Measurements from ENCODE around the gene BOLL. TPM values are rescaled to one million over a fixed set of nuclear protein-coding genes. Genes with fewer than 3 reads are reported as not detected.
A peak's percentile ranks its signal among the peaks of the same experiment; 100 is the strongest.
"Not testable (repeated sequence)": the region's sequence is repeated elsewhere in the genome, so short reads cannot be mapped to it uniquely, and the experiment has no call there.

Gene BOLL
- polyA plus RNA-seq (2012; ENCODE audit: insufficient read depth, insufficient read length, low read depth): not detected

GRCh38 chr2:197784956-197785941, at the start of gene BOLL:
Gene BOLL (minus strand): TSS chr2:197785319. CDS start chr2:197781850, 3,469 bp downstream.
- peaks cover 3% of the 10 kb centered on the region; the same call in 1 of the 2 replicates for H3K4me1 ChIP-seq
- no peaks in the 10 kb centered on the region for H3K9me3 ChIP-seq
- no peak for TF ChIP-seq CTCF (IDR thresholded peaks at IDR 0.05; ENCODE audit: low read depth, low read length)
- no peak within 1 kb of the TSS for H3K4me3 ChIP-seq (ENCODE audit: low read depth, low read length)
- no peaks in the 10 kb centered on the region for H3K27me3 ChIP-seq
- peak; percentile 6 for DNase-seq
- no peaks in the 10 kb centered on the region for H3K36me3 ChIP-seq

- not testable (repeated sequence) for H3K4me1 ChIP-seq; H3K4me3 ChIP-seq (ENCODE audit: low read depth, low read length); DNase-seq; H3K27me3 ChIP-seq; H3K36me3 ChIP-seq; H3K9me3 ChIP-seq
Measured at GRCh38 chr2:197834771-197835170, 49.7 kb upstream of the BOLL start.

- H3K36me3 ChIP-seq: no peaks in the 10 kb centered on the region
Measured at GRCh38 chr2:197828464-197829135, 43.5 kb upstream of the BOLL start.

GRCh38 chr2:197827618-197828017, 42.5 kb upstream of the BOLL start:
- no peak for TF ChIP-seq CTCF (IDR thresholded peaks at IDR 0.05; ENCODE audit: low read depth, low read length)
- H3K9me3 ChIP-seq: no peaks in the 10 kb centered on the region
- H3K36me3 ChIP-seq: no peaks in the 10 kb centered on the region
- no peaks in the 10 kb centered on the region for H3K27me3 ChIP-seq
- no peak for DNase-seq
- no peak overlapping the region for H3K4me3 ChIP-seq (ENCODE audit: low read depth, low read length)
- peaks cover 3% of the 10 kb centered on the region for H3K4me1 ChIP-seq

More at GRCh38 chr2:197828464-197829135, 43.5 kb upstream of the BOLL start:
- Histone ChIP-seq H3K4me3 (ENCODE audit: low read depth, low read length) (no peak overlapping the region), H3K4me1 (peaks cover 3% of the 10 kb centered on the region), H3K9me3 (no peaks in the 10 kb centered on the region), H3K27me3 (no peaks in the 10 kb centered on the region)
- TF ChIP-seq CTCF (IDR thresholded peaks at IDR 0.05; ENCODE audit: low read depth, low read length): no peak
- DNase-seq: no peak

GRCh38 chr2:197822333-197822732, 37.2 kb upstream of the BOLL start:
- no peaks in the 10 kb centered on the region for H3K9me3 ChIP-seq
- no peak for DNase-seq
- no peak overlapping the region for H3K4me3 ChIP-seq (ENCODE audit: low read depth, low read length)
- no peaks in the 10 kb centered on the region for H3K36me3 ChIP-seq
- no peaks in the 10 kb centered on the region for H3K27me3 ChIP-seq
- no peak for TF ChIP-seq CTCF (IDR thresholded peaks at IDR 0.05; ENCODE audit: low read depth, low read length)
- no peaks in the 10 kb centered on the region; the same call in 1 of the 2 replicates for H3K4me1 ChIP-seq

- no peak for DNase-seq
- Histone ChIP-seq H3K9me3 (no peaks in the 10 kb centered on the region), H3K4me3 (ENCODE audit: low read depth, low read length) (no peak overlapping the region), H3K4me1 (no peaks in the 10 kb centered on the region), H3K36me3 (no peaks in the 10 kb centered on the region), H3K27me3 (no peaks in the 10 kb centered on the region)
- TF ChIP-seq CTCF (IDR thresholded peaks at IDR 0.05; ENCODE audit: low read depth, low read length): no peak
Measured at GRCh38 chr2:197821550-197822289, 36.6 kb upstream of the BOLL start.
